Fibroblast of the aortic adventitia (primary cell): ENCODE measurements around the gene ELL2. TPM values are rescaled to one million over a fixed set of nuclear protein-coding genes. Genes with fewer than 3 reads are reported as not detected.
A peak's percentile ranks its signal among the peaks of the same experiment; 100 is the strongest.

ENCODE experiments used
- DNase-seq: peaks from one replicate; pipeline ENCODE4 v3.0.0-alpha.2; 2010; ENCODE audit warnings: low read depth
- H3K4me3 ChIP-seq: 2 replicates; pipeline ENCODE4 v1.5.1; 2011; ENCODE audit warnings: low read depth, mild to moderate bottlenecking, control low read depth, low read length, moderate library complexity
- total RNA-seq: library from RNA; depleted of rRNA; stranded (reverse); fragments of >200 nt; gene quantifications from 2 replicates; pipeline ENCODE4 v1.2.3, GENCODE V29; 2012; ENCODE audit warnings: low replicate concordance
- TF ChIP-seq, protein P1 (sequence below): IDR thresholded peaks from 2 replicates; pipeline ENCODE4 v1.5.1; 2011; ENCODE audit warnings: mild to moderate bottlenecking, low read length, control low read depth, inconsistent platforms; ENCODE audit not compliant: insufficient read depth

The ELL2 gene
- total RNA-seq, 1 donor = 51.1 TPM

GRCh38 chr5:95864944-95865504 is 96.6 kb downstream of the ELL2 start:
- TF ChIP-seq, protein P1, sequence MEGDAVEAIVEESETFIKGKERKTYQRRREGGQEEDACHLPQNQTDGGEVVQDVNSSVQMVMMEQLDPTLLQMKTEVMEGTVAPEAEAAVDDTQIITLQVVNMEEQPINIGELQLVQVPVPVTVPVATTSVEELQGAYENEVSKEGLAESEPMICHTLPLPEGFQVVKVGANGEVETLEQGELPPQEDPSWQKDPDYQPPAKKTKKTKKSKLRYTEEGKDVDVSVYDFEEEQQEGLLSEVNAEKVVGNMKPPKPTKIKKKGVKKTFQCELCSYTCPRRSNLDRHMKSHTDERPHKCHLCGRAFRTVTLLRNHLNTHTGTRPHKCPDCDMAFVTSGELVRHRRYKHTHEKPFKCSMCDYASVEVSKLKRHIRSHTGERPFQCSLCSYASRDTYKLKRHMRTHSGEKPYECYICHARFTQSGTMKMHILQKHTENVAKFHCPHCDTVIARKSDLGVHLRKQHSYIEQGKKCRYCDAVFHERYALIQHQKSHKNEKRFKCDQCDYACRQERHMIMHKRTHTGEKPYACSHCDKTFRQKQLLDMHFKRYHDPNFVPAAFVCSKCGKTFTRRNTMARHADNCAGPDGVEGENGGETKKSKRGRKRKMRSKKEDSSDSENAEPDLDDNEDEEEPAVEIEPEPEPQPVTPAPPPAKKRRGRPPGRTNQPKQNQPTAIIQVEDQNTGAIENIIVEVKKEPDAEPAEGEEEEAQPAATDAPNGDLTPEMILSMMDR = no peak
- H3K4me3 ChIP-seq = no peak overlapping the region
- DNase-seq = no peak

DNA sequence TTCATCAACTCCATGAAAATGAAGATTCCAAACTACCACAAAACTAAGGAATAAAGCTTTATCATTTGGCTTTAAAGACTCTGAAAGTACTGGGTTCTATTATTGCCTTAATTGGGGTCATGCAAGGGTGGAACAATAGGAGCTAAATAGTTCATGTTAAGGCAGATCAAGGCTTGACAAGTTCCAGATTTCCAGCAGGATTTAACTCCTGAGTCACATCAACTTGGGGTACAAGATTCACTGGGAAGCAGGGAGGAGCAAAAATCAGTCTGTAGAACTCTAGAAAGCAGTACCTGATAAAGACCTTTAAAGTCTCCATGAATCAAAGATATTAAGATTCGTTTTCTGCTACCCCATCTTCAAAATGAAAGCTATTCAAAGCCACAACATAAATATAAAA is 97.2 kb downstream of the ELL2 start:
- no peak for DNase-seq
- H3K4me3 ChIP-seq = no peak overlapping the region
- TF ChIP-seq, protein P1 = no peak

DNA sequence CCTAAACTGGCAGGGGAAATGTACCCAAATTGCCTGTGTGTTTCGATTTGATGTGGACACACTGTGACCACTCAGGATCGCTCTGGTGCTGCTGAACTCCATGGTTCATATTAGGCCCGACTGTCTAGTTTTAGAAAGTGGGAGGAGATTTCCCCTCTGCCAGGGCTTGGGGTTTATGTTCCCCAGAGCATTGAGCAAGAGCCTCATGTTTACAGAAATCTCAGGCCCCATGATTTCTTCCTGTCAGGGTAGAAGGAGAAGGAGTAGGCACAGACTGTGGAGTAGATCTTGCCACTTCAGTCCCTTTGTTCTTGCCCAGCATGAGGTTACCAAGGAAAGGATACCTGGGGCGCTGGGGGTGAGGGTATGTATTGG is 98.3 kb downstream of the ELL2 start:
- H3K4me3 ChIP-seq = no peak overlapping the region
- TF ChIP-seq, protein P1 = no peak
- peak; percentile 83 for DNase-seq

DNA sequence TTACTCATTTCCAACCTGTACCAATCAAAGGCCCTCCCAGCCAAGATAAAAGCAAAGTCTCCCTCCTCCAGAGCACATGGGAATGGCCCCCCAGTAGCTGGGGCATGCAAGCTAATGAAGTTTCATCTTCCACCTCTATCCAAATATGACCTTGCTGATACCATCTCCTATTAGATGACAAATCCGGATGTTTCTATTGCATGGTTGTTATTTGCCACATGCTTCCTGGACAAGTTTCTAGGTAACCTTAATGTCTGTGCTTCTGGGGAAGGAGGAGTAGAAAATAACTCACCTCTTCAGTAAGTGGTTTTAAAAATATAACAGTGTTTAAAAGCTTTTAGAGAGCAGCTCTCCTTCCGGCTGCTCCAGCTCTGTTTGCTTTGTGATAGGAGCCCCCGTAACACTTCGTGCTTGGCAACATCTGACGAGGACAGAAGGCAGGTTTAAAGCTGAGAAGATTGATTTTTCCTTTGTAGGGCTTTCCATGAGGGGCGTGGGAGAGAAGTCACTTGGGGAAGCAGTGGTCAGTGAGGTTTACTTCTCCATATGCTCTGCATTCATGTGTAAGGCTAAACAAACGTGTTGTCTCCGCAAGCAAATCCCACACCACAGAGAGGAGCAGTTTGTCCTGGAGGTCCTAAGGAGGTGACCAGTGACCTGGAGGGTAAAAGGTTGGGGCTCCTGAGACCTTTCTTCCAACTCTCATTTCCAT is 98.8 kb downstream of the ELL2 start:
- no peak for DNase-seq
- no peak overlapping the region for H3K4me3 ChIP-seq
- TF ChIP-seq, protein P1 = no peak

DNA sequence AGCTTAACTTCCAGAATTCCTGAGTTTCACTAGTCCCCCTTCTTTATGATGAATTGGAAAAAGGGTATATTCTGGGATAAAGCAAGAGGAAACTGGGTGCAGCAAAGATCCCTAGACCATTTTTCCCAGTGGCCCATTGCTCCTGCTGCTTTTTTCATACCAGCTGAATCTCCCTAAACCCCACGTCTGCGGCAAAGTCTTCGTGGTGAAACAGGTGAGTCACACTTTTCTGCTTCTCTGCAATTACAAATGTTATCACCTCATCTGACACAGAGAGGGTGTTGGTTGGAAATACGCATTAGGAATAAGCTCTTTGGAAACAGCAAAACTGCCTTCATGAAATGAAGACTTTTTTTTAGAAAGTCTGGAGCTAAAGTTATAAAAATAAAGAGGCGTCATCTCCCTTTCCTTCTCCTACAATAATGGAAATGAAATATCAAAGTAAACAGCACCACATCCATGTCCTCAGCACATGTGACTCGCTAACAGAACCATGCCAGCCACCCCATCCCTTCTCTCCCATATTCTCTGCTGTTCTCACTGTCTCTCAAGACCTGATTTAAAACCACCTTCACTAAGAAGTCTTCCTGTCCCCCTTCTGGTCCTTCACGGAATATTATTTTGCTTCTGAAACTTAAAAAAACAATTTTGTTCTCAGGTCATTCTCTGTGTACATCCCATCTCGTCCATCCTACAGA is 99.6 kb downstream of the ELL2 start:
- H3K4me3 ChIP-seq = no peak overlapping the region
- DNase-seq = peak; percentile 59
- TF ChIP-seq, protein P1 = peak; percentile 16

GRCh38 chr5:95861221-95861863 is 100.3 kb downstream of the ELL2 start:
- TF ChIP-seq, protein P1 = no peak
- peak; percentile 98 for DNase-seq
- H3K4me3 ChIP-seq = no peak overlapping the region
